Muscle layer of colon (tissue), 2 donors: ENCODE data around the gene OR1F1.
A peak's percentile ranks its signal among the peaks of the same experiment; 100 is the strongest.

Experiments used
- H3K27ac ChIP-seq: one replicate; pipeline ENCODE4 v1.7.0; 2013; ENCODE audit warnings: low read depth, mild to moderate bottlenecking, low read length, moderate library complexity
- H3K27me3 ChIP-seq, 2 donors: one replicate each; pipeline ENCODE4 v1.7.0; 2013; ENCODE audit warnings: low read length in 2 of 2, mild to moderate bottlenecking in 2 of 2; ENCODE audit not compliant: insufficient read depth in 2 of 2, control insufficient read depth in 1 of 2
- H3K36me3 ChIP-seq: one replicate; pipeline ENCODE4 v1.7.0; 2013; ENCODE audit warnings: mild to moderate bottlenecking, low read length; ENCODE audit not compliant: insufficient read depth
- H3K4me1 ChIP-seq: one replicate; pipeline ENCODE4 v1.7.0; 2013; ENCODE audit warnings: mild to moderate bottlenecking, low read length; ENCODE audit not compliant: insufficient read depth
- H3K4me3 ChIP-seq, 2 donors: one replicate each; pipeline ENCODE4 v1.7.0; 2013; ENCODE audit warnings: low read length in 2 of 2, low read depth in 1 of 2, mild to moderate bottlenecking in 1 of 2, moderate library complexity in 1 of 2
- H3K9ac ChIP-seq: one replicate; pipeline ENCODE4 v1.7.0; 2013; ENCODE audit warnings: low read length
- H3K9me3 ChIP-seq: one replicate; pipeline ENCODE4 v1.7.0; 2013; ENCODE audit warnings: mild to moderate bottlenecking, low read length
- donor health status: abdominal sarcoma.
- donor health status: Adenocarcinoma of cecum.

Gene OR1F1

DNA sequence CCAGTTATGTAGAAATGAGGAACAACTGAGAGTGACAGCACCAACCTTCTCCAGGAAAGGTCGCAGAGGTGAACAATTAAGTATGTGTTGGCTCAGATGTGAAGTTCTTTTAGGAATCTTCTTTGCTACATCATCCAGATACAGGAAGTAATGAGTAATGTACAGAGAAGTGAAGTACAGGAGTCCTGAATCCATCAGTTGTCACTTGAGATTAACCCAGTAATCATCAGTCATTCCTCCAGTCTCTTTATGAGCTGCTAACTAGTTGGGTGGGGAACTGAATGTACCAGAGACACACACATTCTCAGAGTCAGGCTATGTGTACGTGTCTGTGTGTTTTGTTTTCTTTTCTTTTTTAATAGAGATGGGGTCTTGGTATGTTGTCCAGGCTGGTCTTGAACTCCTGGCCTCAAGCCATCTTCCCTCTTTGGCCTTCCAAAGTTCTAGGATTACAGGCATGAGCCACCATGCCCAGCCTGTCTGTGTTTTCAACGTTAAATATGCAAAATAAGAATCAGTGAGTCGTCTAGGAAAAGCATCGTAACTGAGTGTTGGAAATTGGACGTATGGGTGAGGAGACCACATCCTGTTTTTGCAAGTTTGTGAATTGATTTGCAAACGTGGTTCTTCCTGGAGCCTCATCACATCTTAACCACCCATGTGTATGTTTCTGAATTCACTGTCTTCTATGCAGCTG is 27.0 kb downstream of the OR1F1 start:
- H3K4me1 ChIP-seq: no peaks in the 10 kb centered on the region
- no peaks in the 10 kb centered on the region for H3K9me3 ChIP-seq
- H3K9ac ChIP-seq: no peak overlapping the region
- no peaks in the 10 kb centered on the region for H3K27me3 ChIP-seq
- no peaks in the 10 kb centered on the region for H3K36me3 ChIP-seq
- no peak overlapping the region for H3K4me3 ChIP-seq
- H3K27ac ChIP-seq: no peak overlapping the region

DNA sequence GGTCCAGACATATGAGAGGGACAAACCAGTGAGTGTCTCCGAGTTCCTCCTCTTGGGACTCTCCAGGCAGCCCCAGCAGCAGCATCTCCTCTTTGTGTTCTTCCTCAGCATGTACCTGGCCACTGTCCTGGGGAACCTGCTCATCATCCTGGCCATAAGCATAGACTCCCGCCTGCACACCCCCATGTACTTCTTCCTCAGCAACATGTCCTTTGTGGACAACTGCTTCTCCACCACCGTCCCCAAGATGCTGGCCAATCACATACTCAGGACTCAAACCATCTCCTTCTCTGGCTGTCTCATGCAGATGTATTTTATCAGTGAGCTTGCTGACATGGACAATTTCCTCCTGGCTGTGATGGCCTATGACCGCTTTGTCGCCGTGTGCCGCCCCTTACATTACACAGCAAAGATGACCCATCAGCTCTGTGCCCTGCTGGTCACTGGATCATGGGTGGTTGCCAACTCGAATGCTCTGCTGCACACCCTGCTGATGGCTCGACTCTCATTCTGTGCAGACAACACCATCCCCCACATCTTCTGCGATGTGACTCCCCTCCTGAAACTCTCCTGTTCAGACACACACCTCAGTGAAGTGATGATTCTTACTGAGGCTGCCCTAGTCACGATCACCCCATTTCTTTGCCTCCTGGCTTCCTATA is 27.7 kb downstream of the OR1F1 start:
- H3K36me3 ChIP-seq: no peaks in the 10 kb centered on the region
- no peak overlapping the region for H3K27ac ChIP-seq
- no peaks in the 10 kb centered on the region for H3K9me3 ChIP-seq
- H3K4me3 ChIP-seq: no peak overlapping the region
- H3K9ac ChIP-seq: no peak overlapping the region
- H3K4me1 ChIP-seq: no peaks in the 10 kb centered on the region
- H3K27me3 ChIP-seq: no peaks in the 10 kb centered on the region

DNA sequence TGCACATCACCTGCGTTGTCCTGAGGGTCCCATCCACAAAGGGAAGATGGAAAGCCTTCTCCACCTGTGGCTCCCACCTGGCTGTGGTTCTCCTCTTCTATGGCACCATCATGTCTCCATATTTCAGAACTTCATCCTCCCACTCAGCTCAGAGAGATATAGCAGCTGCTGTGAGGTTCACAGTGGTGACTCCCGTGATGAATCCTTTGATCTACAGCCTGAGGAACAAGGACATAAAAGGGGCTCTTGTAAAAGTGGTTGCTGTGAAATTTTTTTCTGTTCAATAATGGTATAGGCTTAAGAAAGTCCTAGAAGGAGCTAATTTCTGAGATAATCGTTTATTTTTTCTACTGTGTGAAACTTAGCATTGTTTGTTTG is 28.2 kb downstream of the OR1F1 start:
- no peak overlapping the region for H3K9ac ChIP-seq
- H3K27me3 ChIP-seq: no peaks in the 10 kb centered on the region
- no peaks in the 10 kb centered on the region for H3K36me3 ChIP-seq
- no peak overlapping the region for H3K4me3 ChIP-seq
- H3K27ac ChIP-seq: no peak overlapping the region
- H3K9me3 ChIP-seq: no peaks in the 10 kb centered on the region
- no peaks in the 10 kb centered on the region for H3K4me1 ChIP-seq

- H3K4me3 ChIP-seq: no peak overlapping the region
- peaks cover 39% of the 10 kb centered on the region for H3K9me3 ChIP-seq
Observed at GRCh38 chr16:3220839-3221238, 32.8 kb downstream of the OR1F1 start.

DNA sequence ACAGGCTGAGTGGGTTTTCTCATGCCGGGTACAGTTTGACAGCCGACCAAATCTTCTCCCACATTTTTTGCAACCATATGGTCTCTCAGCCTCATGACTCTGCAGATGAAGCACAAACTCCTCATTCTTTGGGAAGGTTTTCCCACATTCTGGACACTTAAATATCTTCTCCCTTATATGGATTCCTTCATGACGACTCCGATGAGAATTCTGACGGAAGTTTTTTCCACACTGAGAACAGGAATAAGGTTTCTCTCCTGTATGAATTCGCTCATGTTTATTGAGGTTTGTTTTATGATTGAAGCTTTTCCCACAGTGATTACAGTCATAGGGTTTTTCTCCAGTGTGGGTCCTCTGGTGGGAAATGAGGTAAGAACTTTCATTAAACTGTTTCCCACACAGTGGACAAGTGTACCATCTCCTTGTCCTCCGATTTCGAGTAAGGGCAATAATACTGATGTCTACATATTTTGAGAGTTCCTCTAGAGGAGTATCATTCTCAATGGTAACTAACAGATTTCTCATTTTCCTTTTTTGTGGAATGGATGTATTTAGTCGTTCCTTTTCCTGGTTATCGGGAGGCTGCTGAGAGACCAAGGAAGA is 36.0 kb downstream of the OR1F1 start:
- H3K27me3 ChIP-seq: no peaks in the 10 kb centered on the region
- peaks cover 42% of the 10 kb centered on the region for H3K36me3 ChIP-seq
- H3K4me3 ChIP-seq: peak overlapping the region; percentile 10 to 12
- H3K27ac ChIP-seq: no peak overlapping the region
- no peak overlapping the region for H3K9ac ChIP-seq
- H3K9me3 ChIP-seq: peaks cover 40% of the 10 kb centered on the region
- H3K4me1 ChIP-seq: no peaks in the 10 kb centered on the region

More at GRCh38 chr16:3220839-3221238, 32.8 kb downstream of the OR1F1 start:
- peaks cover 22% of the 10 kb centered on the region for H3K36me3 ChIP-seq
- no peaks in the 10 kb centered on the region for H3K27me3 ChIP-seq
- H3K4me1 ChIP-seq: no peaks in the 10 kb centered on the region
- no peak overlapping the region for H3K27ac ChIP-seq
- H3K9ac ChIP-seq: no peak overlapping the region

DNA sequence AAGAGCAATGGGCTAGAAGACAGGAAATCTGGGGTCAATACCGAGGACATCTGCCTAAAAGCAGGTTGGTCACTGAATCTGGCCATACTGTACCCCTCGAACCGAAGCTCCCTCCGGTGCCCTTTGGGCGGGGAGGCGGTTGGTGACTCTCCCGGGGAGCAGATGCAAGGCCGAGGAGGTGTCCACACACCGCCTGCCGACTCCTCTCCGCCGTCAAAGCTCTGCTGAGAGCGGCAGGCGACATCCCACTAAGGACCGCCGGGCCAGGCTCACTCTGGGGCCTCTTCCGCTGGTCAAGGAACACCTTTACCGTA is 46.5 kb downstream of the OR1F1 start:
- Histone ChIP-seq H3K36me3 (peaks cover 28% of the 10 kb centered on the region), H3K4me1 (peaks cover 12% of the 10 kb centered on the region), H3K9me3 (no peaks in the 10 kb centered on the region), H3K4me3 (peak overlapping the region; percentile 76 to 95), H3K27ac (peak overlapping the region; percentile 84), H3K27me3 (no peaks in the 10 kb centered on the region), H3K9ac (peak overlapping the region; percentile 72)

GRCh38 chr16:3234857-3235561 is 47.0 kb downstream of the OR1F1 start, which contains the start of gene ZNF200:
Gene ZNF200 (minus strand): TSS chr16:3235158. CDS start chr16:3233755, 1,403 bp downstream.
- Histone ChIP-seq H3K27ac (peak within 1 kb of the TSS; percentile 84), H3K9me3 (no peaks in the 10 kb centered on the region), H3K27me3 (no peaks in the 10 kb centered on the region), H3K36me3 (peaks cover 27% of the 10 kb centered on the region), H3K4me3 (peak within 1 kb of the TSS; percentile 76 to 95), H3K4me1 (peaks cover 12% of the 10 kb centered on the region), H3K9ac (peak within 1 kb of the TSS; percentile 72)

DNA sequence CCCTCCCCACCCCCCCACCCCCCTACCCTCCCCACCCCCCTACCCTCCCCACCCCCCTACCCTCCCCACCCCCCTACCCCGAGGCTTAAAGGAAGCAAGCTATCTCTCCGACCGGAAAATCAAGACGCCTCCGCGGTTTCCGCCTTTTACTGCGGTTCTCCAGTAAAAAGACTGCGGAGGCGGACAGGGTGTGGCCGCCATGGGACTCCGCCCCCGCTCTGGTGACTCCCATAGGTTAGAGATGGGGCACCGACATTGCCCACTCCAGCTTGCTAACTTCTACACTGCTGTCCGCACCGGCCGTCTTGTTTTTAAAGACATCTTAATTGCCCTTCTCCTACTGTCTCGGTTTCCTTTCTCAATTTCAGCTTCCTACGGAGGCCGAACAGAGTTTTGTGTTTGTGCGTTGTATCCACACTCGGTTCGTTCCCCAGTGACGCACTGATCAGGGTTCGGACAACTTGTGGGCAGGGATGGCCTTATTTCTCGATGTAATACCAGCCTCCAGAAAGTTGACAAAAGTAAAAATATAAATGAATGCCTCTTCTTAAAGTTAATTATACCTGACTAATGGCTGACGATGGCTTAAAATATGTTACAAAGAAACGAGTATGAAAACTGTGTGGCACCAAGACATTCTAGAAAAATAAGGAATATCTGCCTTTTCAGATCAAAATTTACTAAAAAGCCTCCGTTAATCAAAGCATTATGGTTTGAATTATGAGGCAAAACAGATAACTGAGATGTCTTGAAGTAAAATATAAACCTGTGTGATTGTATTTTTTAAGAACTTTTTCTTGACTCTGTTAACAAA is 48.1 kb downstream of the OR1F1 start:
- no peak overlapping the region for H3K4me3 ChIP-seq
- H3K27me3 ChIP-seq: no peaks in the 10 kb centered on the region
- peaks cover 12% of the 10 kb centered on the region for H3K4me1 ChIP-seq
- no peaks in the 10 kb centered on the region for H3K9me3 ChIP-seq
- H3K9ac ChIP-seq: no peak overlapping the region
- no peak overlapping the region for H3K27ac ChIP-seq
- H3K36me3 ChIP-seq: peaks cover 17% of the 10 kb centered on the region

DNA sequence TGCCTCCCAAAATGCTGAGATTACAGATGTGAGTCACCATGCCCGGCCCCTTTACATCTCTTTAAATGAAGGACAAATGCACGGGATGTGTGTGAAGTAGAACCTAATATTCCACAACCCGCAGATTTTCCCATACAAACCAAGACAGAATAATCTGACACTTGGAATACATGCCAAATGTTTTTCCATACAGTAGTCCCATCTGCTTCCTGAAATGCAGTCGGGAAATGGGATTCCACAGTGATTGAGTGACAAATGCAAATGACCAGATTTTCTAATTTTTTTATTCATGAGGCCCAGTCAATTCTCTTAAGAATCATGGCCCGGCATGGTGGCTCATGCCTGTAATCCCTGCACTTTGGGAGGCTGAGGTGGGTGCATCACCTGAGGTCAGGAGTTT is 53.8 kb downstream of the OR1F1 start:
- no peak overlapping the region for H3K27ac ChIP-seq
- no peaks in the 10 kb centered on the region for H3K4me1 ChIP-seq
- no peak overlapping the region for H3K9ac ChIP-seq
- H3K27me3 ChIP-seq: no peaks in the 10 kb centered on the region
- H3K4me3 ChIP-seq: no peak overlapping the region
- no peaks in the 10 kb centered on the region for H3K9me3 ChIP-seq
- no peaks in the 10 kb centered on the region for H3K36me3 ChIP-seq

- H3K4me1 ChIP-seq: no peaks in the 10 kb centered on the region
- H3K27ac ChIP-seq: no peak overlapping the region
Observed at GRCh38 chr16:3242709-3243108, 54.7 kb downstream of the OR1F1 start.

DNA sequence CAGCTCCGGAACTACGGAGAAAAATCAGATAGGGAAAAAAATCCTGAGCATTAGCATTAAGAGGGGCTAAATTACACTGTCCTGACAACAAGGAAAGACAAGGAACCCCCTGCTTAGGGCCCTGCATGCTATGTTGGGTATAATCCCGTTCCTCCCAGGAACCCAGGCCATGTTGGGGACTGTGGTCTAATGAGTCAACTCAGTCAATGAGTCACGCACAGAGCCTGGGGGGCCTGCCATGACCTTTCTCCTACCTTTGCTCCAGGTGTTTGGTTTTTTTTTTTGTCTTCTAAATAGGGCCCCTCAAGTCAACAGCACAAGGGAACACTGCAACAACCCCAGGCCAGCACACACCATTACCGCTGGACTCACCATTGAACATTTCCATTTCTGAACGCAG is 55.9 kb downstream of the OR1F1 start:
- Histone ChIP-seq H3K4me1 (no peaks in the 10 kb centered on the region), H3K4me3 (no peak overlapping the region), H3K9ac (no peak overlapping the region), H3K27ac (no peak overlapping the region), H3K36me3 (no peaks in the 10 kb centered on the region), H3K27me3 (no peaks in the 10 kb centered on the region), H3K9me3 (no peaks in the 10 kb centered on the region)

More at GRCh38 chr16:3242709-3243108, 54.7 kb downstream of the OR1F1 start:
- Histone ChIP-seq H3K4me3 (no peak overlapping the region), H3K9me3 (no peaks in the 10 kb centered on the region), H3K9ac (no peak overlapping the region), H3K36me3 (no peaks in the 10 kb centered on the region), H3K27me3 (no peaks in the 10 kb centered on the region)
